GM21619 (cell line): ENCODE results near the gene B9D2.
"Not testable (repeated sequence)": the region's sequence is repeated elsewhere in the genome, so short reads cannot be mapped to it uniquely, and the experiment has no call there.

Source experiments
- ATAC-seq: cut with Tn5 transposase; IDR thresholded peaks from one replicate; pipeline ENCODE4 v1.9.1; 2021; ENCODE audit not compliant: unreplicated experiment

Gene B9D2

GRCh38 chr19:41363753-41364523 is at the start of gene B9D2:
Gene B9D2, minus strand, starts transcription at chr19:41364149. Its CDS starts 630 bp downstream, at chr19:41363519.
- peak; percentile 77 for ATAC-seq

- no peak for ATAC-seq
These were observed 49.0 kb upstream of the B9D2 start for GRCh38 chr19:41412953-41413352.

- ATAC-seq = no peak
These were observed 48.0 kb upstream of the B9D2 start for GRCh38 chr19:41411968-41412265.

- no peak for ATAC-seq
These were observed 47.4 kb upstream of the B9D2 start for GRCh38 chr19:41411100-41411967.

- ATAC-seq = no peak
These were observed 46.5 kb upstream of the B9D2 start for GRCh38 chr19:41410336-41411054.

GRCh38 chr19:41409288-41409687 is 45.3 kb upstream of the B9D2 start:
- ATAC-seq = no peak

GRCh38 chr19:41408846-41409245 is 44.9 kb upstream of the B9D2 start:
- not testable (repeated sequence) for ATAC-seq

- no peak for ATAC-seq
These were observed 44.3 kb upstream of the B9D2 start for GRCh38 chr19:41408256-41408655.

- no peak for ATAC-seq
These were observed 43.3 kb upstream of the B9D2 start for GRCh38 chr19:41407271-41407670.

- no peak for ATAC-seq
These were observed 41.8 kb upstream of the B9D2 start for GRCh38 chr19:41405776-41406175.

GRCh38 chr19:41403181-41403970 is 39.4 kb upstream of the B9D2 start:
- ATAC-seq = no peak

GRCh38 chr19:41402010-41402409 is 38.1 kb upstream of the B9D2 start:
- ATAC-seq = no peak

- no peak for ATAC-seq
These were observed 37.5 kb upstream of the B9D2 start for GRCh38 chr19:41401483-41401882.

- ATAC-seq = no peak
These were observed 35.6 kb upstream of the B9D2 start for GRCh38 chr19:41399525-41399924.

GRCh38 chr19:41399091-41399490 is 35.1 kb upstream of the B9D2 start:
- ATAC-seq = no peak

GRCh38 chr19:41398598-41398997 is 34.6 kb upstream of the B9D2 start:
- ATAC-seq = no peak

GRCh38 chr19:41398050-41398418 is 34.1 kb upstream of the B9D2 start:
- ATAC-seq = no peak

- ATAC-seq = peak; percentile 89
These were observed 33.4 kb upstream of the B9D2 start, which contains the start of the genes BCKDHA and EXOSC5 for GRCh38 chr19:41397086-41398049. Gene BCKDHA, plus strand, starts transcription at chr19:41397818. Its CDS starts 10 bp downstream, at chr19:41397828. Gene EXOSC5, minus strand, starts transcription at chr19:41397359. Its CDS starts 31 bp downstream, at chr19:41397328.

GRCh38 chr19:41395355-41395754 is 31.4 kb upstream of the B9D2 start:
- no peak for ATAC-seq

GRCh38 chr19:41392775-41393174 is 28.8 kb upstream of the B9D2 start:
- no peak for ATAC-seq
